Transverse colon (tissue), 4 donors: ENCODE results near the gene LRIG1.

Experiments used
- EP300 ChIP-seq: sonication (generic); formaldehyde crosslinking; IDR thresholded peaks from one replicate; pipeline ENCODE4 v1.6.1; 2017; ENCODE audit warnings: antibody characterized with exemption, low read depth
- POLR2AphosphoS5 ChIP-seq, 3 donors: sonication (generic); formaldehyde crosslinking; IDR thresholded peaks; one replicate each; pipeline ENCODE4 v1.6.1; 2016; ENCODE audit warnings: antibody characterized with exemption in 3 of 3
- TF ChIP-seq, protein P1 (sequence below), 5 experiments: fragments of 200-600 bp in 3 of 5; fragments of 450-650 bp in 2 of 5; sonication (generic) in 3 of 5; IDR thresholded peaks; 1 replicate in 2 of 5; 2 replicates in 3 of 5; pipeline ENCODE4 v1.5.1; 2016 to 2017; ENCODE audit warnings: antibody characterized with exemption in 5 of 5, inconsistent platforms in 3 of 5, mild to moderate bottlenecking in 2 of 5, moderate library complexity in 1 of 5

DNA sequence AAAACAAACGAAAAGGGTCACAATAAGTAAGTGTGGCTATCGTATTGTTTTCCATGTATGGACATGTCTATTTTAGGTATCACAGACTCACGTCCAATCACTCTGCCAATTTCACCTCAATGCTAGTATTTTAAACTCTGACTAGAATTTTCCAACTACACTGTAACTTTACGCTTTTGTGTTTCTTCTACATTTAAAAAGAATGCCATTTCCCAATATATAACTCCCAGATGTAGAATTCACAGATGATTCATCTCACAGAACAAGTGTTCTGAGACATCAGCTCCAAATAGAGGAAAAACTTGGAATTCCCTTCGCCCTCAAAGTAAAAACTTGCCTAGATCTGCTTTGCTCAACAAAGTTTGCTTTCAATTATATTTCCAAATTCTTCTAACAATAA, 14.2 kb downstream of the LRIG1 start:
- TF ChIP-seq, protein P1, sequence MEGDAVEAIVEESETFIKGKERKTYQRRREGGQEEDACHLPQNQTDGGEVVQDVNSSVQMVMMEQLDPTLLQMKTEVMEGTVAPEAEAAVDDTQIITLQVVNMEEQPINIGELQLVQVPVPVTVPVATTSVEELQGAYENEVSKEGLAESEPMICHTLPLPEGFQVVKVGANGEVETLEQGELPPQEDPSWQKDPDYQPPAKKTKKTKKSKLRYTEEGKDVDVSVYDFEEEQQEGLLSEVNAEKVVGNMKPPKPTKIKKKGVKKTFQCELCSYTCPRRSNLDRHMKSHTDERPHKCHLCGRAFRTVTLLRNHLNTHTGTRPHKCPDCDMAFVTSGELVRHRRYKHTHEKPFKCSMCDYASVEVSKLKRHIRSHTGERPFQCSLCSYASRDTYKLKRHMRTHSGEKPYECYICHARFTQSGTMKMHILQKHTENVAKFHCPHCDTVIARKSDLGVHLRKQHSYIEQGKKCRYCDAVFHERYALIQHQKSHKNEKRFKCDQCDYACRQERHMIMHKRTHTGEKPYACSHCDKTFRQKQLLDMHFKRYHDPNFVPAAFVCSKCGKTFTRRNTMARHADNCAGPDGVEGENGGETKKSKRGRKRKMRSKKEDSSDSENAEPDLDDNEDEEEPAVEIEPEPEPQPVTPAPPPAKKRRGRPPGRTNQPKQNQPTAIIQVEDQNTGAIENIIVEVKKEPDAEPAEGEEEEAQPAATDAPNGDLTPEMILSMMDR (IDR thresholded peaks at IDR 0.05), result no peak
- no peak for TF ChIP-seq EP300
- TF ChIP-seq POLR2AphosphoS5 (IDR thresholded peaks at IDR 0.05), result peak in 1 of 3 donors; percentile 51
